CD1c-positive myeloid dendritic cell (primary cell): ENCODE data around the gene SNX13.

Experiments
- DNase-seq: peaks from one replicate; pipeline ENCODE4 v3.0.0-alpha.2; 2016; ENCODE audit errors: extremely low spot score

Gene SNX13

DNA sequence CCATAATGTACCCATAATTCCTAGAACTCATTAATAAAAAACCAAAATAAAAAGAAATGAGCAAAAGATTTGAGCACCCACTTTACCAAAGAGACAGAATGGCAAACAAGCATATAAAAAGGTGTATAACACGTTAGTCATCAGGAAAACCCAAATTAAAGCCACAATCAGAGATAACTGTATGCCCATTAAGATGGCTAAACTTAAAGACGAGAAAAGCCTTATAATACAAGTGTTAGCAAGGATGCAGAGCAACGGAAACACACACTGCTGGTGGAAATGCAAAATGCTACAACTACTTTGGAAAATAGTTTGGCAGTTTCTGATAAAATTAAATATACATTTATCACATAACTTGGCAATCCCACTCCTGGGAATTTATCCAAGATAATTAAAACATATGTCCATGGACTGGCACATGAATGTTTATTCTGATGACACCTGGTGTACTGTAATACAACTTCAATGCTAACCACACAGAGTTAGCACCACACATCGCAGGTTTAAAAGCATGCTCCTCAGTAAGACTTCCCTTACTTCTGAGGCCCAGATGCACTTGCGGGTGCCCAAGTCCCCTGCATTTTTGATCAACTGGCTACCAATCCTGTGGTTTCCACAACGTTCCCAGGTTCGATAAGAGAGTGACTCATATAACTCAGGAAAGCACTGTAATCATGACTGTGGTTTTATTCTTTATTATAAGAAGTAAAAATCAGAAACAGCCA is 158.6 kb downstream of the SNX13 start:
- DNase-seq = no peak

DNA sequence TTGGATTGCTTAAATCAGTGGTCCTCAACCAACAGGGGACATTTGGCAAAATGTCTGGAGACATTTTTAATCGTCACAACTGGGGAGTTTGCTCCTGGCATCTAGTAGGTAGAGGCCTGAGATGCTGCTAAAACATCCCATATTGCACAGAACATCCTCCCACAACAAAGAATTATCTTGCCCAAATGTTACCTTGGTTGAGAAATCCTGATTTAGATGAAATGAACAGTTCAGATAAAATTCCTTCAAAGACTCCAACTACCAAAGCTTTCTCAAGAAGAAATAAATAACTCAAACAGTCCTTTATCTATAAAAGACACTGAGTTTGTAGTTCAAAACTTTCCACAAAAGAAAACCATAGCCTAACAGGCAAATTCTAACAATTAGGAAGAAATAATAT is 160.9 kb downstream of the SNX13 start:
- no peak for DNase-seq

DNA sequence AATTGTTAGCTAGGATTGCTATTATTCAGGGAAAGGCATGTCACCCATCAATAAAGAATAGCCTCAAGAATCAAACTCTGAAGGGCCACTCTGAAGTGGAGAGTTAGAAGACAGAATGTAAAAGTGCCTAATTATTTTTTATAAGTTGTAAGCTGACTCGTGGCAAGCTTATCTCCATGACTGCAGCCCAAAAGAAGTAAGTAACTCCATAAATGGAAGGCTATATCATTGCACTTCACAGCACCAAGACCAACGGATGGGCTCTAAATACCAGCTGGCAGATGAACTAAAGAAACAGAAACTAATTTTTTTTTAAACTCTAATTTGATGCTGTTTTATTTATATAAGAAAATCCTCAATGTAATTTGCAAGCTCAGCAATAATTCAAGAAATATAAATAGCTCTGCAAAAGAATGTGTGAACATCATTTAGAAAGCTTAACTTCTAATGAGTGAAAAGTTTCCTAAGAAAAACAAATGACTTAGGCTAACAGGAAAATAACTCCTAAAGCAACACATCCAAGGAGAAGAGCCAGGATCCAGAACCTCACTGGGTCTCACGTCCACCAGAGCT is 165.5 kb downstream of the SNX13 start:
- no peak for DNase-seq

DNA sequence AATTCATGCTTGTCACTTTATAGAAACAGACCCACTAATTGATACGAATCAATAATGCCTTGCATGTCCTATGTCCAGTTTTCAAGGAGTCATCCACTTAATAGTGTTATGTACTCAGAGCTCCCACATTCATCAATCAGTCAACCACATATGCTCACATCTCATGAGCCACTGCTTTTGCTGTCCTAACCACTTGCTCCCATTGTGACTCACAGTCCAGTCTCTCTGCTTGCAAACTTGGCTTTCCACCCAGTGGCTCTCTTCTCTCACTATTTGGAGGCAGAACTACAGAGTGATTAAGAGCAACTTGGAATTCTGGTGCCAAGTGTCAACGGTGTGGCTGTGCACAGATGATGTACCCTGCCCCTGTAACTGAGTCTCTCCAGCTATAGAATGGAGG is 166.0 kb downstream of the SNX13 start:
- DNase-seq = peak; percentile 7

DNA sequence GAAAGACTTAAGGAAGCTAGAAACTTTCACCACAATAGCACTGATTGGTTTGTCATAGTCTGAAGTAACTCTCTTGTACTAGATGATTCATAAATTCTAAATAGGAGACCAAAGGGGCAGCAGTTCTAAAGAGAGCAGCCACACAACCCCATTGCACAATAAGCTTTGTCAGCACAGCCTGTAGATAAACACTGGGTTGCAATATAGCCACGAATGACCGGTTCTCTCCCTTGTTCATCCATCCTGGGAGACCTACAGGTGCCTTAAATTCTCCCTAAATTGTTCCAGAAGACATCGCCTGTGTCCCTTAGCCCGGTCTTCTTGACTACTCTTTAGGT is 167.0 kb downstream of the SNX13 start:
- DNase-seq = peak; percentile 67

DNA sequence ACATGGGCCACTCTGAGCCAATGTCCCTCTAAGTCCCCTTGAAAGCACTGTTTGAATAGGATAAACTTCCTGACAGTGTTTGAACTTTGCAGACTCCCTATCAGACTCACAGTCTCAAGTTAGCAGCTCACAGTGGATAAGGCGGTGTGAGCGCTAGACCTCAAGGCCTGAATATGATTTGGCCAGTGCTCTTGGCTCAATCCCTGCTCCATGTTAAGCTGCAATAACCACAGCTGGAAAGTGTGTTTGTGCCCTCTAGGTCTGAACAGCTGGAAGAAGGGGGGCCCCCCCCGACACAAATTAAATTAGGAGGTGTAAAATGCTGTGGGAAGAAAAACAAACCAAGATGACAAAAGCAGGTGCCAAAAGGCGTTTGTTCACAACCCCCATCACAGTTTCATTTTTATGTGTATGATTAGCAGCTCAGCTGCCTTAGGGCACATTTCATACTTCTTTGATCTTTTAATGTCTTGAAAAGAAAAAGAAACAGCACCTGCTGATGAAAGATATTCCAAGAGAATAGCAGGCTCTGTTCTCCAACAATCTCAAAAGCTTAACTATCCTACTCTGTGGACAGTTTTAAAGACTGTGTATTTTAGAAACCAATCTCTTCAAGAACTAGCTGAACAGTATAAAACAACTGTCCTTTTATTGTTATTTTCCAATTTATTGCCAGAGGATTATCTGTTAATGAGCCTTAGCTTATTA is 167.6 kb downstream of the SNX13 start:
- DNase-seq = no peak

DNA sequence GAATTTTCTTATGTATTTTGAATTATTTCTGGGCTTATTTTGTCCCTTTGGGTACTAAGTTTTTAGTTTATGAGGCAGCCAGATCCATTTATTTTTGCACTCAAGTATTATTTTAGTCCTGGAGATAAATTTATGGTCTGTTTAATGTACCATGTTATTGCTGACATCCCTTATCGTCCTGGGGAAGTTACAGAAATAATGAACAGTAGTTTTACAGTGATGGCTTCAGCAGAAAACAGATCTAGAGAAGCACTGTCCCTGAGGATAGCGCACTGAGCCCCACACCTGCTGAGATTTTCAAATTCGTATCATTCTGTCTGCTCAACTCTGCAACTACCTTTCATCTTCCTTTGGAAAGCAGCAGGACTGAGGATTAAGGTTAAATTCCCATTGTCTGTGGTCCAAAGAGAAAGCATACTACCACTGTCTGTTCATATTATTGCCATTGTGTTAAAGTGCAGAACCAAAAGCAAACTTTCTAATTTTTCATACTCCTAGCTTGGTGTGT is 168.3 kb downstream of the SNX13 start:
- no peak for DNase-seq

DNA sequence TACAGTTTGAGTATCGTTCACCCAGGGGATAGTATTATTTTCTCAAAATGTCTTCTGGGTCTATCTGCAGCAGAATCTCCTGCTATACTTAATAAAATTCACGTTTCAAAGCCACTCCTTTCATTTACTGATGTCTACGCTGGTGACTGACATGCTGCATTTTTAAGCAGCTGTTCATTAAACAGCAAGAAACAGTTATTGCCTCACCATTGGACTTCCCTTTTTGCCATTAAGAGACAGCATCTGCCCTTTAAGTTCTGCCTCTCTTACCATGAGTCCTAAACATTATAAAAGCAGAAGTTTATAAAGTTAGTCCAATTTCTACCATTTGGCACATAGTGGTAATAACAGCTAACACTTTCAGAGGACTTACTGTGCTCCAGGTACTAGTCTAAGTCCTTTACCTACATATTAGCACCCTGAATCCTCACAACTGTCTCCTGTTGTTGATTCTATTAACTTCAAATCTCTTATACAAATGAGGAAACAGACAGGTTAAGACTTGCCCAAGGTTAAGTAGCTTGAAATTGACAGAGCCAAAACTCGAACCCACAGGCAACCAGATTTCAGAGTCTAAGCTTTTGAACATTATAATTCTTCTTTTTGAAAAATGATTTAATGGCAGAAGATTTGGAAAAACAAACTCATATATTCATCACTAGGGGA is 169.5 kb downstream of the SNX13 start:
- peak; percentile 88 for DNase-seq

DNA sequence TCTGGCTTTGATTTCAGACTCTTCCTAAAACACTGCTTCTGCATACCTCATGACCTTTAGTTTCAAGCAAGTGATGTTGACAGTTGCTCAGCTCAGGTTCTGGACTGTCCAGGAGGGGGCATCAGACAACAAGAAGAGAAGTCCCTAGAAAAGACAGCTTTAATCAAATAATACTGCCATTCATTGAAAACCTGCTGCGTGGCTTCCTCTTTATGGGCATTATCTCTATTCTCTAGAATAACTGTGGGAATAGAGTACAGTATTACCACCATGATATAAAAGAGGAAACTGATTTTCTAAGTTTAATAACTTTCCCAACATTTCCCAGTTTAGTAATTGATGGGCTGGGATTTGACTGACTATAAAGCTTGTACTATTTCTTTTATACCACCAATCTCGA is 170.4 kb downstream of the SNX13 start:
- peak; percentile 70 for DNase-seq

DNA sequence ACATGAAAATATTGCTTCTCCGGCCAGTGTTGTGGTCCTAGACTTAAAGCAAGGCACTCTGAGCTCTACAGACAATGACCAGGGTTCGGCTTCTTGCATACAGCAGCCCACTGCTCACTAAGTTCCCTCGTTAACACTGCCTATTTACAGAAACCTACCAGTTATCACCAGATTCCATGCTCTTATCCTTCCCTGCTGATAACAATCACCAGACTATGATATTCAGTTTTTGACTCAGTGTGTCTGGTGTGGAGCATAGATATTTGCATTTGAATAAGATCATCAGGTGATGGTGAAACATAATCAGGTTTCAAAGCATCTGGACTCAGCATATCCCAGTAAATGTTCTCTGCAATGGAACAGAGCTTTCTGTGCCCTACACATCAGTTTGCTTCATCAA is 182.3 kb downstream of the SNX13 start:
- DNase-seq = no peak

DNA sequence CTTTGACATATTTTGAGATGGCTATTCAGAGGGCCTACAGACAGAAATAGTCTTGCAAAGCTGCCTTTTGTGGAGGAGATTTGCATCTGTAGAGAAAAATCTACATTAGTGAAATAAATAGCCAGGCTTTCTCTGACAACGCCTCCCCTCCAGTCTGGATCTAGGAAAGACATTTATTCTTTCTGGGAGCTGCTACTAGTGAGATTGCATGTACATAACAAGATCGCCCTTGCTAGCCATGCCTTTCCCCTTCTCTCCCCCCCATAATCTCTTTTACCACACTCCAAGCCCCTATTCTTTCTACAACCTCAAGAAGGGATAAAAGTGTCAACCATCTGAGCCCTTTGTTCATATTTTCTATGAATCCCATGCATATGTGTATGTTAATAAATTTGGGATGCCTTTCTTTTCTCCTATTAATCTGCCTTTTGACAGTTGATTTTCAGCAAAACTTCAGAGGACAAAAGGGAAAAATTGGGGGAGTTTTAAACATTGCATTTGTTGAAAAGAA is 194.2 kb downstream of the SNX13 start:
- DNase-seq = no peak

DNA sequence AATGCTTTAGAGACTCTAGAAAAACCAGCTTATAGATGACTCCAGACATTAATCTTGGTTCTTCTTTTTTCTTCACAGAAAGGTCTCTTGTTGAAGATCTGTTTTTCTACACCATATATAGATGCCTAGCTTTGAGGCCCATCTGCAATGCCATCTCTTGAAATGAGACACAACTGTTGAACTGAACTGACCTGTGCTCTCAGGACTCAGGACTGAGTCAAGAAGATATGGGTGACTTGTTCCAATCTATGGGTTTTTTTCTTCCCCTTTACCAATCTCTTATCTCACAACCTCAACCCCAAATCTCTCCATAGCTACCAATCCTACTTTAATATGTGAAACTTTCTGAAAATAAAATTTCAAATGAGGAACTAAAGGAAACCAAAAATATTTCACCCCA is 194.7 kb downstream of the SNX13 start:
- DNase-seq = no peak

DNA sequence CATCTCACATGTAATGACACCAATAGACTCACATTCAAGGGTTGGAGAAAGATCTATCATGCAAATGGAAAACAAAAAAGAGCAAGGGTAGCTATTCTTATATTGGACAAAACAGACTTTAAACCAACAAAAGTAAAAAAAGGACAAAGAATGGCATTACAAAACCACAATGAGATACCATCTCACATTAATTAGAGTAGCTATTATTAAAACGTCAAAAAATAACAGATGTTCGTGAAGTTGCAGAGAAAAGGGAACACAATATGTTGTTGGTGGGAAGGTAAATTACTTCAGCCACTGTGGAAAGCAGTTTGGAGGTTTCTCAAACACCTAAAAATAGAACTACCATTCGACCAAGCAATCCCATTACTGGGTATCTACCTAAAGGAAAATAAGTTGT is 197.0 kb downstream of the SNX13 start:
- DNase-seq = no peak

DNA sequence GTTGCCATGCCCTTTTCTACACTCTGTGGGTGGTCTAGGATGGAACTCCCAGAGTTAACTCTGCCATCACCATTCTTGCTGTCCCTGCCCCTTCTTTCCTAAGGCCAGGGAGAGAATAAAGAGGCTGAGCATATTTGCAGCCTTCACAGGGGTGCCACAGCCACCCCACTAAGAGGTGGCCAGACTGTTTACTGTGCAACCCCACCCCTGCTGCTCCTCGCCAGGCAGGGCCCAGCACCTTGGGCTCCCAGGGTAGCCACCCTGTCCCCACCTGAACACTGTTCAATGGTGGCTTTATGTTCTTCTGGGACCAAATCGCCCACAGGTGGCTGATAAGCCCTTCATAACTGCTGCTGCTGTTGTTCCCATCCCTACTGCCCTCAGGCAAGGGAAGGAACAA is 198.9 kb downstream of the SNX13 start:
- DNase-seq = no peak
